NCI-H2081 treated with DMSO at 0.1 percent for 48 hours (cell line): ENCODE data around the gene PTK7.
"Not testable (repeated sequence)": the region's sequence is repeated elsewhere in the genome, so short reads cannot be mapped to it uniquely, and the experiment has no call there.

Source experiments
- DNase-seq: peaks from one replicate; lab custom pipeline; 2025; lab: John Stamatoyannopoulos, UW

Gene PTK7

GRCh38 chr6:43054206-43054943 is 21.7 kb upstream of the PTK7 start:
- DNase-seq: no peak

- no peak for DNase-seq
Measured at GRCh38 chr6:43055966-43056365, 20.1 kb upstream of the PTK7 start.

GRCh38 chr6:43058531-43058930 is 17.6 kb upstream of the PTK7 start:
- no peak for DNase-seq

GRCh38 chr6:43059168-43060033 is 16.7 kb upstream of the PTK7 start, which contains the start of the genes KLC4 and MRPL2:
Gene KLC4, plus strand, starts transcription at chr6:43059631. Its CDS starts 1,705 bp downstream, at chr6:43061336.
Gene MRPL2, minus strand, starts transcription at chr6:43059434. Its CDS starts 53 bp downstream, at chr6:43059381.
- peak; percentile 93 for DNase-seq

- DNase-seq: no peak
Measured at GRCh38 chr6:43060034-43060754, 15.9 kb upstream of the PTK7 start.

GRCh38 chr6:43060755-43061633 is 15.1 kb upstream of the PTK7 start:
- DNase-seq: no peak

- no peak for DNase-seq
Measured at GRCh38 chr6:43061861-43062260, 14.3 kb upstream of the PTK7 start.

GRCh38 chr6:43062818-43063217 is 13.3 kb upstream of the PTK7 start:
- no peak for DNase-seq

- no peak for DNase-seq
Measured at GRCh38 chr6:43070028-43070632, 6.0 kb upstream of the PTK7 start.

GRCh38 chr6:43074847-43075669 is 1.1 kb upstream of the PTK7 start:
- DNase-seq: no peak

- DNase-seq: no peak
Measured at GRCh38 chr6:43076464-43077332, 584 bp downstream of the PTK7 start.

- DNase-seq: no peak
Measured at GRCh38 chr6:43077333-43077809, 1.3 kb downstream of the PTK7 start.

GRCh38 chr6:43077981-43078511 is 1.9 kb downstream of the PTK7 start:
- DNase-seq: no peak

- DNase-seq: no peak
Measured at GRCh38 chr6:43078691-43079090, 2.6 kb downstream of the PTK7 start.

- DNase-seq: no peak
Measured at GRCh38 chr6:43081043-43081442, 4.9 kb downstream of the PTK7 start.

GRCh38 chr6:43081922-43082321 is 5.8 kb downstream of the PTK7 start:
- DNase-seq: not testable (repeated sequence)

- no peak for DNase-seq
Measured at GRCh38 chr6:43082806-43083655, 6.9 kb downstream of the PTK7 start.
